Central memory CD8-positive, alpha-beta T cell (primary cell): ENCODE results near the gene PTPRK.
"Not testable (repeated sequence)": the region's sequence is repeated elsewhere in the genome, so short reads cannot be mapped to it uniquely, and the experiment has no call there.

Source experiments
- ATAC-seq: fragments of 150-1000 bp; cut with Tn5 transposase; replicated peaks from 2 replicates; pipeline ENCODE4 v1.10.0; 2022; ENCODE audit warnings: mild to moderate bottlenecking, moderate FRiP score, moderate number of reproducible peaks; ENCODE audit not compliant: poor library complexity, severe bottlenecking; ENCODE audit errors: extremely low read depth
- DNase-seq, 2 donors: peaks; one replicate each; pipeline ENCODE4 v3.0.0; 2021; ENCODE audit warnings: low spot score in 2 of 2
- H3K27ac Mint-ChIP-seq: one replicate; pipeline ENCODE4 v1.8.0; 2022; ENCODE audit warnings: low read depth, mild to moderate bottlenecking, moderate library complexity, mixed read lengths
- H3K27me3 Mint-ChIP-seq: one replicate; pipeline ENCODE4 v1.8.0; 2022; ENCODE audit warnings: mixed read lengths
- H3K36me3 Mint-ChIP-seq: one replicate; pipeline ENCODE4 v1.8.0; 2022; ENCODE audit warnings: mild to moderate bottlenecking, moderate library complexity, mixed read lengths; ENCODE audit not compliant: insufficient read depth
- H3K4me1 Mint-ChIP-seq: one replicate; pipeline ENCODE4 v1.8.0; 2022; ENCODE audit warnings: mixed read lengths
- H3K4me3 Mint-ChIP-seq: one replicate; pipeline ENCODE4 v1.8.0; 2022; ENCODE audit warnings: mild to moderate bottlenecking, moderate library complexity, mixed read lengths
- H3K9me3 Mint-ChIP-seq: one replicate; pipeline ENCODE4 v1.8.0; 2022; ENCODE audit warnings: mixed read lengths

PTPRK gene

GRCh38 chr6:127933852-127934840 is 586.3 kb downstream of the PTPRK start:
- Mint-ChIP-seq H3K27me3 (no peaks in the 10 kb centered on the region), H3K27ac (peak overlapping the region; percentile 91), H3K4me3 (peak overlapping the region; percentile 48), H3K4me1 (peaks cover 48% of the 10 kb centered on the region), H3K36me3 (peaks cover 7% of the 10 kb centered on the region), H3K9me3 (peaks cover under 1% of the 10 kb centered on the region)
- peak; percentile 92 for ATAC-seq
- peak in 1 of 2 donors; percentile 49 for DNase-seq

GRCh38 chr6:127933137-127933536 is 587.3 kb downstream of the PTPRK start:
- ATAC-seq (no peak), DNase-seq (no peak)
- Mint-ChIP-seq H3K36me3 (peaks cover 7% of the 10 kb centered on the region), H3K4me1 (peaks cover 38% of the 10 kb centered on the region), H3K4me3 (no peak overlapping the region), H3K9me3 (peaks cover 7% of the 10 kb centered on the region), H3K27me3 (no peaks in the 10 kb centered on the region), H3K27ac (peak overlapping the region; percentile 91)

GRCh38 chr6:127932708-127933107 is 587.7 kb downstream of the PTPRK start:
- H3K4me1 Mint-ChIP-seq = peaks cover 33% of the 10 kb centered on the region
- H3K4me3 Mint-ChIP-seq = no peak overlapping the region
- no peaks in the 10 kb centered on the region for H3K27me3 Mint-ChIP-seq
- DNase-seq (no peak), ATAC-seq (no peak)
- peaks cover 7% of the 10 kb centered on the region for H3K9me3 Mint-ChIP-seq
- H3K27ac Mint-ChIP-seq = peak overlapping the region; percentile 91
- H3K36me3 Mint-ChIP-seq = peaks cover 7% of the 10 kb centered on the region

GRCh38 chr6:127926441-127926840 is 594.0 kb downstream of the PTPRK start:
- H3K36me3 Mint-ChIP-seq, H3K27ac Mint-ChIP-seq, ATAC-seq, H3K4me3 Mint-ChIP-seq, H3K27me3 Mint-ChIP-seq, DNase-seq: not testable (repeated sequence)
- H3K4me1 Mint-ChIP-seq = peaks cover 39% of the 10 kb centered on the region
- H3K9me3 Mint-ChIP-seq = peaks cover 14% of the 10 kb centered on the region

GRCh38 chr6:127924440-127924839 is 596.0 kb downstream of the PTPRK start:
- H3K9me3 Mint-ChIP-seq = peaks cover 14% of the 10 kb centered on the region
- H3K4me3 Mint-ChIP-seq = peak overlapping the region; percentile 14
- no peak for DNase-seq
- peaks cover 46% of the 10 kb centered on the region for H3K4me1 Mint-ChIP-seq
- ATAC-seq = peak; percentile 71
- peaks cover 4% of the 10 kb centered on the region for H3K36me3 Mint-ChIP-seq
- H3K27ac Mint-ChIP-seq = peak overlapping the region; percentile 35
- H3K27me3 Mint-ChIP-seq = no peaks in the 10 kb centered on the region

GRCh38 chr6:127924031-127924430 is 596.4 kb downstream of the PTPRK start:
- Mint-ChIP-seq H3K9me3 (peaks cover 13% of the 10 kb centered on the region), H3K4me1 (peaks cover 50% of the 10 kb centered on the region), H3K36me3 (peaks cover 5% of the 10 kb centered on the region), H3K27ac (peak overlapping the region; percentile 35), H3K27me3 (no peaks in the 10 kb centered on the region), H3K4me3 (peak overlapping the region; percentile 14)
- ATAC-seq (no peak), DNase-seq (no peak)

GRCh38 chr6:127923135-127923534 is 597.3 kb downstream of the PTPRK start:
- Mint-ChIP-seq H3K27ac (peak overlapping the region; percentile 56), H3K27me3 (no peaks in the 10 kb centered on the region), H3K9me3 (peaks cover 7% of the 10 kb centered on the region), H3K36me3 (peaks cover 7% of the 10 kb centered on the region), H3K4me1 (peaks cover 55% of the 10 kb centered on the region), H3K4me3 (peak overlapping the region; percentile 54)
- ATAC-seq (no peak), DNase-seq (no peak)

- ATAC-seq (no peak), DNase-seq (no peak)
- no peaks in the 10 kb centered on the region for H3K27me3 Mint-ChIP-seq
- peaks cover 7% of the 10 kb centered on the region for H3K36me3 Mint-ChIP-seq
- H3K9me3 Mint-ChIP-seq = no peaks in the 10 kb centered on the region
- peak overlapping the region; percentile 54 for H3K4me3 Mint-ChIP-seq
- H3K27ac Mint-ChIP-seq = peak overlapping the region; percentile 56
- H3K4me1 Mint-ChIP-seq = peaks cover 58% of the 10 kb centered on the region
Observed at GRCh38 chr6:127921982-127922381, 598.4 kb downstream of the PTPRK start.

GRCh38 chr6:127920804-127921203 is 599.6 kb downstream of the PTPRK start:
- no peak for ATAC-seq

More at GRCh38 chr6:127920804-127921203, 599.6 kb downstream of the PTPRK start:
- H3K4me1 Mint-ChIP-seq = peaks cover 64% of the 10 kb centered on the region
- no peaks in the 10 kb centered on the region for H3K27me3 Mint-ChIP-seq
- no peak overlapping the region for H3K27ac Mint-ChIP-seq
- no peak for DNase-seq
- H3K9me3 Mint-ChIP-seq = no peaks in the 10 kb centered on the region
- peaks cover 10% of the 10 kb centered on the region for H3K36me3 Mint-ChIP-seq
- H3K4me3 Mint-ChIP-seq = no peak overlapping the region
